GM12878 (cell line): ENCODE measurements around the gene SCLY.

Experiments
- EP300 ChIP-seq, 2 experiments: fragments of 150-350 bp in 1 of 2; IDR thresholded peaks; 2 replicates each; pipeline ENCODE4 v1.6.1; 2011 to 2012; ENCODE audit warnings: low read depth in 2 of 2, low read length in 2 of 2, borderline replicate concordance in 1 of 2, improper control_type of control experiment in 1 of 2, inconsistent platforms in 1 of 2; ENCODE audit not compliant: control insufficient read depth in 1 of 2
- KDM1A ChIP-seq: fragments of 200-600 bp; sonication (generic); IDR thresholded peaks from 2 replicates; pipeline ENCODE4 v1.6.1; 2016; ENCODE audit warnings: borderline replicate concordance
- POLR2A ChIP-seq: IDR thresholded peaks from 2 replicates; pipeline ENCODE4 v1.6.1; 2011; ENCODE audit warnings: low read depth, mild to moderate bottlenecking, low read length
- RAD51 ChIP-seq: fragments of 450-650 bp; IDR thresholded peaks from 2 replicates; pipeline ENCODE4 v1.6.1; 2016; ENCODE audit warnings: moderate library complexity, mild to moderate bottlenecking, inconsistent platforms
- RB1 ChIP-seq: fragments of 450-650 bp; formaldehyde crosslinking; IDR thresholded peaks from 2 replicates; pipeline ENCODE4 v1.6.1; 2017; ENCODE audit warnings: mild to moderate bottlenecking, borderline replicate concordance
- RELA ChIP-seq: fragments of 450-650 bp; IDR thresholded peaks from 2 replicates; pipeline ENCODE4 v1.8.0; 2014; ENCODE audit warnings: borderline replicate concordance; ENCODE audit not compliant: partially characterized antibody
- TCF7 ChIP-seq: IDR thresholded peaks from 2 replicates; pipeline ENCODE4 v1.6.1; 2014; ENCODE audit warnings: antibody characterized with exemption, borderline replicate concordance
- ZNF274 ChIP-seq: IDR thresholded peaks from one replicate; pipeline ENCODE4 v1.8.0; 2011; ENCODE audit not compliant: insufficient read length, insufficient read depth
- TF ChIP-seq, protein P1 (sequence below): fragments of 450-650 bp; formaldehyde crosslinking; IDR thresholded peaks from 2 replicates; pipeline ENCODE4 v1.4.0; 2020; ENCODE audit warnings: mild to moderate bottlenecking, moderate library complexity

DNA sequence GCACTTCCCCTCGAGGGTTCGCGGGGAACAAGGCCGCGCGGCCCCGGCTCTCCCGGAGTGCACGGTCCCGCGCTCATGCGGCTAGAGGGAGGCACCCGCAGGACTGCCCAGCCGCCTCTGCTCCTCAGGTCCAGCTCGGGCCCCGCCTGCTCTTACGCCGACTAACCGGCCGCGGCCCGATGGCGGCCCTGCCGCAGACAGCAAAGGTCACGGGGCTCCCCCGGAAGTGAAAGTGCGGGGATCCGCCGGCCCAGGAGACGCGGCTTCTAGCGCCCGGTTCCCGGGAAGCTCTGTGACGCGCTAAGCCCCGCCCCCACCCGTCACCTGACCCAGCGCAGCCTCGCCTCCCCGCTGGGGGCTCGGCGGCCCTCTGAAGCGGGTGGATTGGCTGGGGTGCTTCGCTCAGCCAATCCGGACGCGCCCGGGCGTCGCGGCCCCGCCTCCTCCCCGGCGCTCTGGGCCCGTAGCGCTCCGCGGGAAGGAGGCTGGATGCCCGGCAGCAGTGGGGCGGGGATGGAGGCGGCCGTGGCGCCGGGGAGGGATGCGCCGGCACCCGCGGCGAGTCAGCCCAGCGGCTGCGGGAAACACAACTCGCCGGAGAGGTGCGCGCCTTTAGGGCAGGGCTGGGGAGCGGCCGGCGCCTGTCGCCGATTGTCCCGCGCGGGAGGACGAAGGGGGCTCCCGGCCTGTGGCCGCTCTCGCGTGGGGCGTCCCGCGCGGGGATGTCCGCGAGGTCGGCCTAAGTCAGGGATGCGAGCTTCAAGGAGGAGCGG is at the start of gene SCLY:
- TF ChIP-seq RELA = peak; percentile 30
- no peak for TF ChIP-seq TCF7
- TF ChIP-seq, protein P1, sequence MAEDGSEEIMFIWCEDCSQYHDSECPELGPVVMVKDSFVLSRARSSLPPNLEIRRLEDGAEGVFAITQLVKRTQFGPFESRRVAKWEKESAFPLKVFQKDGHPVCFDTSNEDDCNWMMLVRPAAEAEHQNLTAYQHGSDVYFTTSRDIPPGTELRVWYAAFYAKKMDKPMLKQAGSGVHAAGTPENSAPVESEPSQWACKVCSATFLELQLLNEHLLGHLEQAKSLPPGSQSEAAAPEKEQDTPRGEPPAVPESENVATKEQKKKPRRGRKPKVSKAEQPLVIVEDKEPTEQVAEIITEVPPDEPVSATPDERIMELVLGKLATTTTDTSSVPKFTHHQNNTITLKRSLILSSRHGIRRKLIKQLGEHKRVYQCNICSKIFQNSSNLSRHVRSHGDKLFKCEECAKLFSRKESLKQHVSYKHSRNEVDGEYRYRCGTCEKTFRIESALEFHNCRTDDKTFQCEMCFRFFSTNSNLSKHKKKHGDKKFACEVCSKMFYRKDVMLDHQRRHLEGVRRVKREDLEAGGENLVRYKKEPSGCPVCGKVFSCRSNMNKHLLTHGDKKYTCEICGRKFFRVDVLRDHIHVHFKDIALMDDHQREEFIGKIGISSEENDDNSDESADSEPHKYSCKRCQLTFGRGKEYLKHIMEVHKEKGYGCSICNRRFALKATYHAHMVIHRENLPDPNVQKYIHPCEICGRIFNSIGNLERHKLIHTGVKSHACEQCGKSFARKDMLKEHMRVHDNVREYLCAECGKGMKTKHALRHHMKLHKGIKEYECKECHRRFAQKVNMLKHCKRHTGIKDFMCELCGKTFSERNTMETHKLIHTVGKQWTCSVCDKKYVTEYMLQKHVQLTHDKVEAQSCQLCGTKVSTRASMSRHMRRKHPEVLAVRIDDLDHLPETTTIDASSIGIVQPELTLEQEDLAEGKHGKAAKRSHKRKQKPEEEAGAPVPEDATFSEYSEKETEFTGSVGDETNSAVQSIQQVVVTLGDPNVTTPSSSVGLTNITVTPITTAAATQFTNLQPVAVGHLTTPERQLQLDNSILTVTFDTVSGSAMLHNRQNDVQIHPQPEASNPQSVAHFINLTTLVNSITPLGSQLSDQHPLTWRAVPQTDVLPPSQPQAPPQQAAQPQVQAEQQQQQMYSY (CRISPR knock-in tag) = no peak
- TF ChIP-seq ZNF274 = no peak
- no peak for TF ChIP-seq KDM1A
- no peak for TF ChIP-seq EP300 (IDR thresholded peaks at IDR 0.05; ENCODE audit: borderline replicate concordance in 1 of 2, control insufficient read depth in 1 of 2, low read depth in 2 of 2, low read length in 2 of 2)
- peak; percentile 35; the same call in 1 of the 2 replicates for TF ChIP-seq RB1
- TF ChIP-seq POLR2A = peak; percentile 93
- TF ChIP-seq RAD51 = peak; percentile 86
